HG03460 (cell line): ENCODE data around the gene ITPR1.

Experiments
- ATAC-seq: cut with Tn5 transposase; IDR thresholded peaks from one replicate; pipeline ENCODE4 v1.9.1; 2021; ENCODE audit not compliant: unreplicated experiment

Gene ITPR1

DNA sequence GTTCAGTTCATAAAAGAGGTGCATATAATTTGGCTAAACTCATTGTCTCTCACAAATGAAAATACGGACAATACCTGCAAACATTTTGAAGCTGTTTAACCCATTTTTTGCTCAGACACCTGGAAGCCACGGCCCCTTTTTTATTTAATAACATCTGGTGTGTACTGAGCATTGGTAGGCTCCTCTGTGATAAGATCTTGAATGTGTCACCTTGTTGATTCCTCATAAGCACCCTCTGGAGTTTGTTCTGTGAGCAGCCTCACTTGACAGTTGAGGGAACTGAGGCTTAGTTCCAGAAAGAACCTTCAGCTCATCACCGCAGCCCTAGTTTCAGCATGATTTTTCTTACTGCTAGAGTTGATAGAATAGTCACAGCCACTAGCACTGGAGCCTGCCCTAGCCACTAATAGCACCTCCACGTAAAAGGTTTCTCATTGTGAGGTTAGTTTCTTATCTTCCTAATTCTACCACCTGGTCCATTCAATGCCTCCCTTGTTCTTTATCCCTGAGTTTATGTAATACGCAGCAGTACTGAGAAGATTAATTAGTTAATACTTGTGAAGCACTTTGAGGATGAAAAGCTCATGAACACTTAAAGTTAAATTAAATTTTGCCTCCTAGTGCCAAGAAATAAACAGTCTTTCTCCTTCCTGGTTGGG, 71.9 kb downstream of the ITPR1 start:
- ATAC-seq, result no peak

DNA sequence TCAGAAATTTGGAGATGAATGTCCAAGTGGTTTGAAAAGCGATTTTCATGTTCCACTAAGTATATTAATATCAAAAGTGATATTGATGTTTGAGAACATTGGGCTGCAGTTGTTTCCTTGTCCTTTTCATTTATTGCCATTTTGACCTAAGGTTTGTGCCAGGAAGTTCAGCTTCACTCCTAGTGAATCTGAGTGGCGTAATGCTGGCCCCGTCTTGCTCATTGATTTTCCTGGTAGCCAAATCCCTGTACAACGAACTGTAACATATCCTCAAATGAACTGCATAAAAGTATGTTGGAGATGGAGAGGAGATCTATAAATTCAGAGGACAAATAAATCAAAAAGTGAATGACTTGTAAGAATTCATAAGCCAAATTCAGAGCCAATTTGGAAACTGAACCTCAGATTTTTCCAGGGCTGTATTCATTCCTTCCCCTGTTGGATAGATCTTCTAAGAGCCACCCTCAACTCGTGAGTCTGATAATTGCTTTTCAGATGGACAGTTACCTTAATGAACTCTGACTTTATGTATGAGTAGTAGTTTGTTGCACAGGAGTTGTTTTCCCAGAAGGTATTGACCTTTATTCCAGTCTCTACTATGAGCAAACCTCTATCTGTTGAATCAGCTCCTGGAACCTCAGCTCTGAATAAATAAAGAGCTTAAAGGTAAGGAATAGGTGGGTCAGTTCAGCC, 72.8 kb downstream of the ITPR1 start:
- ATAC-seq, result no peak

DNA sequence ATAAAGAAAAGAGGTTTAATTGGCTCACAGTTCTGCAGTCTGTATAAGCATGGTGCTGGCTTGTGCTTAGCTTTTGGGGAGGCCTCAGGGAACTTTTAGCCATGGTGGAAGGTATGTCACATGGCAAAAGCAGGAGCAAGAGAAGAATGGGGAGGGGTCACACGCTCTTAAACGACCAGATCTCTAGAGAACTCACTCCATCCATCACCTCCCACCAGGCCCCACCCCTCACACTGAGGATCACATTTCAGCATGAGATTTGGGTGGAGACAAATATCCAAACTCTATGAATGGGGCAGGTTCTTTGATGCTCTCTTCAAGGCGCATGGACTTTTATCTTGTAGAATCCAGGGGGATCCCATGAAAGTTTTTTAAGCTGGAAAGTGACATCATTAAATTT, 75.7 kb downstream of the ITPR1 start:
- ATAC-seq, result no peak

DNA sequence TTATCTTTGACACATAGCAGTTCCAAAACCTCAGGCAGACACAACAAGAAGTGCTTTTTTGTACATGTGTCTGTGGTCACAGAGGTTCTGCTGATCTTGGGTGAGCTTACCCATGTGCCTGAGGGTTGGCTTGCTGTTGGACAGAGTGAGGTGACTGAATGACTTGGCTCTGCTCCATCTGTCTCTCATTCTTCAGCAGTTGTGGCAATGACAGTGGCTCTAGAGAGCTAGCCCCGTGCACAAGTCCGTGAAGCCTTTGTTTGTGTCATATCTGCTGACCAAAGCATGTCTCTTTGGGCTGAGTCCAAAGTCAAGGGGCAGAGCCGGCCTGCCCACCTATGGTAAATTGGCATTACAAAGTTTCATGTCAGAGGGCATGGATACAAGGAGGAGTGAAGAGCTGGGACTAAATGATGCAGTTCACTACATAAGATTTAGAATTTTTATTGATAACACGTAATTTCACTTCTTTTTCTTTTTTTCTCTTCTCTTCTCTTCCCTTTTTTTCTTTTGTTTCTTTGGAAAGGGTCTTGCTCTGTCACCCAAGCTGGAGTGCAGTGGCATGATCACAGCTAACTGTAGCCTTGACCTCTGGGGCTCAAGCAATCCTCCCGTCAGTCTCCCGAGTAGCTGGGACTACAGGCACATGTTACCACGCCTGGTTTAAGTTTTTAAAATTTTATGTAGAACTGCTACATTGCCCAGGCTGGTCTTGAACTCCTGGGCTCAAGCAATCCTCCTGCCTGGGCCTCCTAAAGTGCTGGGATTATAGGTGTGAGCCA, 77.9 kb downstream of the ITPR1 start:
- ATAC-seq, result no peak

DNA sequence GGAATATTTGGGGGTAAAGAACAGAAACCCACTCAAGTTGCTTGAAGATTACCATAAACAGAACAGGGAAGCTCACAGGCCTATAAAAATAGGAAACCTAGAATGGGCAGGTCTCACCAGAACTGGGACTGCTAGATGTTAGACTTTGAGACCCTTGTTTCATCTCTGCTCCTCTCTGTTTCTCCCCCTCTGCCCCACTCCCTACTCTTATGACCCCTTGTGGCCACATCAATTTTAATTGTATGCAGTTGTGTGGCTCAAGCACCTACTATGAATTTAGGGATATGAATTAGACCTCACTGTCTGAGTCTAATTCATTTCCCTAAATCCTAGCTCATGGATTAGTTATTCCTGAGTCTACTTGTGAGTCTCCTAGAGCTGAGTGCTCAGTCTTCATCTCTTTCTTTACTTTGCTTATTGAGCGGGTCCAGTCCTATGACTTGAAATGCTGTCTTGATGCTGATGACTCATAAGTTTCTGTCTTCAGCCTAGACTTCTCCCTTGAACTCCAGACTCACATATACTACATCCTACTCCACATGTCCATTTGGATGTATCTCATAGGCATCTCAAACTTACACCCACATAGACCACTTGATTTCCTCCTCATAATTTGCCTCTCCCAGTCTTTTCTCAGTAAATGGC, 78.7 kb downstream of the ITPR1 start:
- no peak for ATAC-seq

DNA sequence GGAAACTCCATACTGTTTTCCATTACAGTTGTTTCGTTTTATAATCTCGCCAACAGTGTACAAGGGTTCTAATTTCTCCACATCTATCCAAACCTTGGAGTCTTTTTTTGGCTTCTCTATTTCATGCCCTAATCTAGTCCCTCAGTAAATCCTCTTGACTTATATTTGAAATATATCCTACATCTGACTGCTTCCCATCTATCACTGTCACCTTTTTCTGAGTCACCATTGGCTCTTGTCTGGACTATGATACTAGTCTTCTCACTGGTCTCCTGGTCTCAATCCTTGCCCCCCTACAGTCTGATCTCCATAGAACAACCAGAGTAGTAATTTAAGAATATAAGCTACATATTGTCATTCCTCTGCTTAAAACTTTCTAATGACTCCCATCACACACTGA, 80.0 kb downstream of the ITPR1 start:
- ATAC-seq, result no peak

DNA sequence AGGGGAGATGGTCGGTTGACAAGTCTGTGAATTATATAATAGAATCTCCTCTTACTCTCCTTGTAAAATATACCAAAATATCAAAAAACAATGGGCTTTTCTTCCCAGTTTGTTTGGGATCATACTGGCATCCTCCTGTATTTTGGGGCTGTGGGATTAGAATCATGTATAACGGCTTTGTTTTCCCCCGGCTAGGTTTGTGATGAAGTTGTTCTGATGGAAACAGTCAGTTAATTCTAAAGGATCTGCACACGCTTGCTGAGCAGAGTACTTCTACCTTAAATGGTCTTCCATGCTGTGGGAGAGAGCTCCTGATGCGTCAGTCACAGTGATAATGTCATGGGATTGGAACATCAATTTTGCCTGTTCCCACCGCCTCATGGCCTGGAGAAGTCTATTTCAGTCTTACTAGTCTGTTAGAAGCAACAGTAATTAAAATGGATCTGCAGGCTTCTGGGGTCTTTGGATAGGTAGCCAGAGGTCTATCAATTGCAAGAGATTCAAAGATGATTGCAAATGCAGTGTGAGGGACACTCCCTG, 81.3 kb downstream of the ITPR1 start:
- no peak for ATAC-seq

DNA sequence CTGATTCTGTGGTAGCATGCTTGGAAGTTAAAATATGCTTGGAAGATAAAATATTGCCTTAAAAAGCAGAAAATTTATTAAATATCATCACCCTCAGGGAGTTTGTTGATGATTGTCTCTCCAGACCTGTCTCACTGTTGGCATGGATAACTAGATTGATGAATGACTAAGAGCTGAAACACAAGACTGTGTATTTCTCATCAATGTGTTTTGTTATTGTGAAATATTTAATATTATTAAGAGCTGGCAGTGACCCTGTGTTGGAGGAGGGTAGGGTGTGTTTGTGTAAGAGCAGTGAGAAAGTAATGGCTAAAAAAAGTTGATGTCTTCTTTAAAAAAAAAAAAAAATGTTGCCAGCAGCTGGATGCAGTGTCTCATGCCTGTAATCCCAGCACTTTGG, 82.2 kb downstream of the ITPR1 start:
- no peak for ATAC-seq

DNA sequence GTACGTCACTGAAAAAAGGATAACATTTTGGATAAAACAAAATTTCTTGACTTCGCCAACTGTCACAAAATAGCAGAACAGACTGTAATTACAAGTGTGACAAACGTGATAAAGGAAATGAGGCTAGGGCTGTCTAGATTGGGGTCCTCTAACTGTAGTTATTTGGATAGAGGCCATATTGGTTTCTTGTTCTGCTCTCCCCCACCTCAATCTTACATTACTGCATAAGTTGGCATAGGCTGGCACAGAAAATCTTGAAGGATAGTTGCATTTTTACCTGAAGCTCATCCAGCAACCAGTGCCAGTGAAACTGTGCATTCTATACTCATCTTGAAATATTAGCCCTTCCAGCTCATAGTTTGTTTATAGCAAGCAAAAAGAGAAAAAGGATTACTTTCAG, 84.6 kb downstream of the ITPR1 start:
- ATAC-seq, result no peak

DNA sequence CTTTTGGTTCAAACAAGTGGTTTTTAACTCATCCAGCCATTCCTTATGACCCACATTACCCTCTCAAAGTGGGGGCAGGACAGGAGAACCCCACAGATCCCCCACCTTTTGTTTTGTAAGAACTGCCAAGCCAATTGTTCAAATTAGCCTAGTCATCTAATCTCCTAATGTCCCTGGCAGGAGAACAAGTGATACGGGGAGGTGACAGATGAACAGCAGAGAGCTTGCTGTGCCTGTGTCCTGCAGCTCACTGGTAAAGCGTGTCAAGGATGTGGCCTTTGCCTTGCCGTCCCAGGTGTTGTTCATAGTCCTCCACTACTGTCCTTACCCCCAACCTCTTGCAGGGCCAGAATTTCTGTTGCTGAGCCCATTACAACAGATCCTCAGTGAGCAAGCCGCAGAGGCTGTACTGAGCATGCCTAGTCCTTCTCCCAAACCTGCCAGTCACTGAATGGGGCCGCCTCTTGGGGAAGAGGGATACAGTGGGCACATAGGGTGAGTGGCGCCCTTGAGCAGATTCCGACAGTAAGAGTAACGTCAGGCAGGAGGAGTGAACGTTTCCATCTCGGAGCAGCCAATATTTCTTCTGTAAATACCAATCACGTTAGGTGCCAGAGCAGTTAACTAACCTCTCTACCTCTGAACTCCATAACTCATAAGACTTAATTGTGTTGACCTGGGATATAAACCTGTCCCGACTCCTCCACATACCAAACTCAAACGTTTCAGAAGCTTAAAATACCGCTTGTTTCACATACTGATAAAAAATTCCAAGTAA, 87.4 kb downstream of the ITPR1 start:
- ATAC-seq, result no peak

DNA sequence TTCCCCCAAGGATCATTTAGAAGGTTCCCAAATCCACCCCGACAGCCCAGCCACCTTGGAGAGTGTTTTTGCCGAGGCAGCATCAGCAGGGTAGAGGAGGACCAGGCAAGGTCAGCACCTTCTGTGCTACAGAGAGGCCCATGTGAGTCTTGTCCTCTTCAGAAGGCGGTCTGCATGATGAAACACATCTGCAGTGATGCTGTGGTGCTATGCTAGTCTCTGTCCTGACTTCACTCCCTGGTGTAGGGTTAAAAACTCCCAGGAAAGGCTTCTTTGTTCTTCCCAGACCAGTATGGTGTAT, 87.9 kb downstream of the ITPR1 start:
- no peak for ATAC-seq

DNA sequence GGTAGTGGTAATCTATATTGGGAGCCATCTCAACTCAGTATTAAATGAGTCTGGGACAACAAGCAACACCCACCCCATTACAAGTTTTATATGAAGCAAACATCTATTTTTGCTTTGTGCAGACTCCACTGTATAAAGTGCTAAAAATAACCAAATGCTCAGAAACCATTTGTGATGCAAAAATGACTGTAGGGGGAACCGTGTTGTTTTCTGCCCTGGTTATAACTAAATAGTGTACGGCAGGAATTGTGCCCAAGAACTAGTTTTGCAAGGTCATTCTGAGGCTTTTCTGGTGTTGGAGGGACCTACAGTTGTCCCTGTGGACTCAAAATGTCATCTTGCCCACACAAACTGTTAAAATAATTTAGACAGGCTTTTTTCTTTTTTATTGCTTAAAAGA, 88.3 kb downstream of the ITPR1 start:
- no peak for ATAC-seq

DNA sequence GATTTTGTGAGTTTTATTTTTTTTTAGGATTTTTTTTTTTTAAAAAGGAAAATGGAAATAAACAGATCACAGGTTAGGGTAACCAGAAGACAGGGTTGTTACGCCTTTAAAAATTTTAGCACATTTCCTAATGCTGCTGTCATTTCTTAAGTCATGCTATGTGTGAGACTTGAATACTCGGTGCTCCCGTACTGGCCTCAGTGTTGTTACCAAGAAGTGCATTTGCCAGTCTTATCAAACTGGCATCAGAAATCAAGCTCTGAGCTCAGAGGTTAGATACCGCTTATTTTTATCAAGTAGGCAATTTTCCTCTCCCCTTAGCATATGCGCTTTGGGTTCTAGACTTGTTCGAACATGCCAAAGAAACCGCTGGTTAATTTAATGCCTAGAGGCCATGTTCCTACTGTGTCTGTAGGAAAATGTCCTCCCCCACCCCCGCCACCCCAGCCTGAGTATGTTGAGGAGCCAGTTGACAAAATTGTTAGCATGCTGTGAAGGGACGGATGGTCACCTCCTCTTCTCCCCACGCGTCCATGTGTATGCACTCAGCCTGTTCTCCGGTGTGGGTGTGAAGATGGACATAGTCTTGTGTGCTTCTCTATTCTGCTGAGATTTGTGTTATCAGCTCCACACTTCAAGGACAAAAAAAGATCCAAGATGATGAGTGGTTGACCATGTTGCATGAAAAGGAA, 88.9 kb downstream of the ITPR1 start:
- no peak for ATAC-seq

DNA sequence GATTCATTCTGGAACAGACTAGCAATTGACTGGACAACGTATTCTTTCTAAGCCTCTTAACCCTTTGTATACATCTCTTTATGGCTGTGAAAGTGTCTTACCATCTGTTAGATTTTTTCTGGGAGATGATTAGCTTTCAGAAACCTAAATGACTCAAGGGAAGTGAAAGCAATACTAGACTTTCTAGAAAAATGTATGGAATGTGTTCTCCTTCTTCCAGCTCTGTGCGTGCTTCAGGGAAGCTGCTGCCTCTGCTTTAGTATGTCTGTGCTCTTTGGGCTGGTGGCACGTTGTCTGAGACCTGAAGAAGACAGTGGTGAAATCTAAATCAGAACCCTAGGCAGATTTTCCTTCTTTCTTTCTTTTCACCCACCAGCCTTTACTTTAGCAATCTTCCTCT, 89.5 kb downstream of the ITPR1 start:
- no peak for ATAC-seq

DNA sequence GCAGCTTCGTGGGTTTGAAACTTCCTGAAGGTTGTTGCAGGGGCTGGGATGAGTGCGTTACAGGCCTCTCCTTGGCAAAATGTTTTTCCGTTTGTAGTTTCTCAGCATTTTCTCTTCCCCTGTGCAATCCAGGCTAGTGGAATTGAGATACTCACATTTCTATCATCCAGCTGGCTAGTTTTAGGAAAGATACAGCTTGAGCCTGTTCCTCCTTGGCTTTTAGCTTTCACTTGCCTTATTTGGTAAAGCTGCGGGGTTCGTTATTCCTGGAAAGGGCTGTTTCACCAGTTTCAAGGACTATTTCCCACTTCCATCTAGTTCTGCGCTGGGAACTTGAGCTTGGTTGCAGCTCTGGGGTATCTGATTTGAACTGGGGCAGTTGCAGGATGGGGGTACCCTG, 90.3 kb downstream of the ITPR1 start:
- ATAC-seq, result no peak

DNA sequence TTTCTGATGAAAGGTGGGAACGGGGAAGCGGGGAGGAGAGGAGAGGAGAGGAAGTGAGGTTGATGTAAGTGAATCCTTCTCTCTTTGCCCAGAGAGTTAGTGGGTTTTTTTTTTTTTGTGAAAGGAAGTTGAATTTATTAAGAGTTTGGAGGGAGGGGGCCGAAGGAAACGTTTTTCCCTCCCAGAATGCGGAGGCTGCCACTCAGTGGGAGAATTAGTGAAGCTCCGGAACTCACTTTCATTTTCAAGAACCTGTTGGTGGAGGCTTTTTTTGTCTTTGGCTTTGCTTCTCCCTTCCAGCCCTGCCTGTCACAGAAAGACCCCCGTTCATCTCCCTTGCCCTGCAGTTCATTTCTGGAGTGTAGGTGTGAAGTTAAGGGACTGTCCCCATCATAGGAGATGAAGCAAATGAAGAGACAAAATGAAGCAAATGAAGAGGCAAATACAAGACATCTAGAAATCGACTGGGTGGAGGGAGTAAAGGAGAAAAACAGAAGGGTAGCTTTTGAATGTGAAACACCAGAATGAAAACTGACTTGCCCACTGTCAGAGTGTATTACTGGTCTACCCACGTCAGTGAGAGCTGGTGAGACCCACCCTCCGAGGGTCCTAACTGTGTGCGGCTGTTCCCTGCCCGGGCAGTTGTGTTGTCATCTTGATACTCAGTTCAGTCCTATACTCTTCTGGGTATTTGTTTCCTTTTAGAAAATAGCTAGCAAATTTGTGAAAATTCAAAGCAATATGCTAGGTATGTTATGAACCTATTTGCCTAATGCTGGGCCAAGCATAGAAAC, 91.5 kb downstream of the ITPR1 start:
- no peak for ATAC-seq

DNA sequence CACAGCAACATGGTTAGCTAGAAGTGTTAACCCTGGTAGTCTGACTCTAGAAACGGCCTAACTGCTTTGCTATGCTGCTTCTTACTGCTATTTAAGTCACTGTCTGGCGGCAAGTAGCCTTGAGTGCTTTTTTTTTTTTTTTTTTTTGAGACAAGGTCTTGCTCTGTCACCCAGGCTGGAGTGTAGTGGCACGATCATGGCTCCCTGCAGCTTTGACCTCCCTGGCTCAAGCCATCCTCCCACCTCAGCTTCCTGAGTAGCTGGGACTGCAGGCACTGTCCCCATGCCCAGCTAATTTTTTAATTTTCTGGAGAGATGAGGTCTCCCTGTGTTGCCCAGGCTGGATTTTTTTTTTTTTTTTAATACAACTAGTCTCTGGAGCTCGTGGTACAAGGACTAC, 93.2 kb downstream of the ITPR1 start:
- ATAC-seq, result no peak

DNA sequence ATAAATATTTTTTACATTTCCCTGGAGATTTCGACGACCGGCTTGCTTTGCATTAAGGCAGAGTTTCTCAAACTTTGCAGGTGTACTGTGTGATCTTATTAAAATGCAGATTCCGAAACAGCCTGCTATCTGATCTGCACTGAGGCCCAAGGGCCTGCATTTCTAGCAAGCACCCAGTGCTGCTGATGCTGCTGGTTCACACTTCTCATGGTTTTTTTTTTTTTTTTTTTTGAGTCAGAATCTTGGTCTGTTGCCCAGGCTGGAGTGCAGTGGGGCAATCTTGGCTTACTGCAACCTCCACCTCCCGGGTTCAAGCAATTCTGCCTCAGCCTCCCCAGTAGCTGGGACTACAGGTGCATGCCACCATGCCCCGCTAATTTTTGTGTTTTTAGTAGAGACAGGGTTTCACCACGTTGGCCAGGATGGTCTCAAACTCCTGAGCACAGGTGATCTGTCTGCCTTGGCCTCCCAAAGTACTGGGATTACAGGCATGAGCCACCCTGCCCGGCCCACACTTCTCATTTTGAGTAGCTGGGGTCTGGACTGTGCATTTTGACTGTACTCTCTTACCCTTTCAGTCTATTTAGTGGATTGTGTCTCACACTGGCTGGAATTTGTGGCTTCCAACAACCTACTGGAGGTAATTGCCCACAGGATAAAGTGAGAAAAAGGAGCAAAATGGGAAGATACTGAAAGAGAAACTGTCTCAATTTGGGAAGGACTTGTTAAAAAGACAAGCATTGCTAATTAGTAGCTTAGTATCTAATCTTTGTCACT, 94.1 kb downstream of the ITPR1 start:
- ATAC-seq, result no peak

DNA sequence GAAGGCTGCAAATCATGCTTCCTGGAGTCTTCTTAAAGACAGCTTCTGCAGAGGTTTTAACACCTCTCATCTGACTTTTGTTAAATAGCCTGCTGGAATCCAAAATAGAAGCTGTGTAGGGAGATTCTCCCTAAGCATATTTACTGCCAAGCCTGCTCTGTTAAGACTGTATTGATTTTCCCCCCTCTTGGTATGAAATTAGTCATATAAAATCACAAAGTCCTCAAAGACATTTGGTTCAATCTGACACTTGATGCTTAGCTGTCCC, 94.6 kb downstream of the ITPR1 start:
- no peak for ATAC-seq
